AG09319 (cell line): ENCODE results near the gene BRINP1.

Experiments
- DNase-seq: peaks from one replicate; pipeline ENCODE4 v3.0.0-alpha.2; 2010; ENCODE audit warnings: low read depth; ENCODE audit errors: extremely low read depth
- CTCF ChIP-seq: IDR thresholded peaks from 2 replicates; pipeline ENCODE4 v1.5.1; 2011; ENCODE audit warnings: low read depth, mild to moderate bottlenecking, inconsistent platforms, low read length, moderate library complexity

BRINP1 gene

GRCh38 chr9:119289740-119290433 is 79.3 kb downstream of the BRINP1 start:
- peak; percentile 4 for DNase-seq
- peak; percentile 69 for TF ChIP-seq CTCF

GRCh38 chr9:119284587-119285337 is 84.5 kb downstream of the BRINP1 start:
- no peak for DNase-seq

GRCh38 chr9:119284118-119284517 is 85.1 kb downstream of the BRINP1 start:
- DNase-seq = no peak
- no peak; the same call in 1 of the 2 replicates for TF ChIP-seq CTCF

More at GRCh38 chr9:119284587-119285337, 84.5 kb downstream of the BRINP1 start:
- TF ChIP-seq CTCF = no peak

GRCh38 chr9:119283078-119283794 is 86.0 kb downstream of the BRINP1 start:
- TF ChIP-seq CTCF = no peak
- no peak for DNase-seq

- DNase-seq = no peak
- TF ChIP-seq CTCF = no peak
Observed at GRCh38 chr9:119282476-119283077, 86.7 kb downstream of the BRINP1 start.

GRCh38 chr9:119280740-119281485 is 88.3 kb downstream of the BRINP1 start:
- TF ChIP-seq CTCF = no peak
- no peak for DNase-seq
